HG03196 (cell line): ENCODE results near the gene XXYLT1.

ENCODE experiments used
- ATAC-seq: cut with Tn5 transposase; IDR thresholded peaks from one replicate; pipeline ENCODE4 v1.9.1; 2021; ENCODE audit not compliant: unreplicated experiment

XXYLT1 gene

DNA sequence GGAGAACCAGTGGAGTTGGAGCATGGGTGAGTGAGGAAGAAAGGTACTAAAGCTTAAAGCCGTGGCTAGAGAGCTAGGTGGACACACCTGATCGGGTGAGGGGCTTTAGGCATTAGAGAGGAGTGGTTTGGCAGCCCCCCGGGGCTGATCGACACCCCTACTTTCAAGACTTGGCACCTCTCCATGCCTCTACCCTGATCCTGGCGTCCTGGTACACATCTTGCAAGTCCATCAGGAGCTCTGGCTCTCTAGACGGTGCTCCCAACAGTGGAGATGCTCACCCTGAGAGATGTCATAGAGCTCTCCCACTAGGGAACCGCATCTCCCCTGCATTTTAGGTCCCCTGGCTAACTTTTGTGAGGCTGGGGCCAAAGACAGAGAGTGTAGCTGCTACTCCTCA lies 98.1 kb downstream of the XXYLT1 start:
- ATAC-seq = no peak

- no peak for ATAC-seq
These were observed 98.8 kb downstream of the XXYLT1 start for GRCh38 chr3:195172039-195172684.

DNA sequence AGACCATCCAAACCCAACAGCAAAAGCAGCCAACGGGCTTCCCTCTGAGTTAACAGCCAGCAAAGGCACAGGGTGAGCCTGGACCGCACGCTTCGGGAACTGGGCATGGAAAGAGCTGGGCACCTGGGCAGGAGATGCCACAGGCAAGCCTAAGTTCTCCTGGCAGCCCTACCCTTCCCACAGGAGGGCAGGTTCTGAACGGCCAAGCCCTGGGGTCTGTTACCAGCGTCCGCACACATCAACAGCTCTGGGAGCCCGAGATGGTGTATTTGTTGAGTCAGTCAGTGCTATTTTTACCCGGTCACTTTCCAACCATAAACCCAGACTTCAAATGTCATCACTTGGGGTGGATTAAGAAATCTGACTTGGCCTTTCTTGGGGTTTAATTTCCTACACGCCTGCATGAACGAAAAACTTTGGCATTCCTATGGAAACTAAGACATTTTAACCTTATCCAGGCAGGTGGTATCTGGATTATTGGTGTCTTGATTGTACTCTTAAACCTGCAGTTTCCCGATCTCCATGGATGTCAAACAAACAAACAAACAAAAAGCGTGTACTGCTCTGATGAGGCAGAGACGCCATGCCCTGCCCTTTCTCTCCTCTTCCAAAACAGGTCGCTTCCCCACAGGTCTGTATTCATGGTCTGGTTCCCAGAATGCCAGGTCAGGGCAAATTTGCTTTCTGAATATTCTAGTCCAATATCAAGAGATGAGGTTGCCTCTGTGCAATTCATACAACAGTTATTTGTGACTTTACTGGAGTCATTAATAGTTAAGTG lies 99.7 kb downstream of the XXYLT1 start:
- no peak for ATAC-seq

DNA sequence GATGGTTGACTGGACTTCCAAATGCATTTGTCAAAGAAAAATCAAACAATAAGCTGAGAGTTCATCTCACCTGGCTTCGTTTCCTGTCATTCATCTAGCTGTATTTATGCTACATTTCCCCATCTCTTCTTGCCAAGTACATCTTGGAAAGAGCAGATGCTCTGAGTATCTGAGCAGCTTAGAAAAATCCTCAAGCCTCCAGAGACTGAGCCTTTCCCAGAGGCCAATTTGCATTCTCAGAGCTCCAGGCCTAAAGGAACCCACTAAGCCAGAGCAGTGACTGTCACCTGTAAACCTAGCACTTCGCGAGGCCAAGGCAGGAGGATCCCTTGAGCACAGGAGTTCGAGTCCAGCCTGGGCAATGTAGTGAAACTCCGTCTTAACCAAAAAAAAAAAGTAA lies 100.5 kb downstream of the XXYLT1 start:
- ATAC-seq = no peak

GRCh38 chr3:195169011-195169649 lies 101.8 kb downstream of the XXYLT1 start:
- no peak for ATAC-seq

- ATAC-seq = no peak
These were observed 102.8 kb downstream of the XXYLT1 start for GRCh38 chr3:195168009-195168762.

- ATAC-seq = no peak
These were observed 105.2 kb downstream of the XXYLT1 start for GRCh38 chr3:195165790-195166189.

- ATAC-seq = no peak
These were observed 105.7 kb downstream of the XXYLT1 start for GRCh38 chr3:195165265-195165609.

DNA sequence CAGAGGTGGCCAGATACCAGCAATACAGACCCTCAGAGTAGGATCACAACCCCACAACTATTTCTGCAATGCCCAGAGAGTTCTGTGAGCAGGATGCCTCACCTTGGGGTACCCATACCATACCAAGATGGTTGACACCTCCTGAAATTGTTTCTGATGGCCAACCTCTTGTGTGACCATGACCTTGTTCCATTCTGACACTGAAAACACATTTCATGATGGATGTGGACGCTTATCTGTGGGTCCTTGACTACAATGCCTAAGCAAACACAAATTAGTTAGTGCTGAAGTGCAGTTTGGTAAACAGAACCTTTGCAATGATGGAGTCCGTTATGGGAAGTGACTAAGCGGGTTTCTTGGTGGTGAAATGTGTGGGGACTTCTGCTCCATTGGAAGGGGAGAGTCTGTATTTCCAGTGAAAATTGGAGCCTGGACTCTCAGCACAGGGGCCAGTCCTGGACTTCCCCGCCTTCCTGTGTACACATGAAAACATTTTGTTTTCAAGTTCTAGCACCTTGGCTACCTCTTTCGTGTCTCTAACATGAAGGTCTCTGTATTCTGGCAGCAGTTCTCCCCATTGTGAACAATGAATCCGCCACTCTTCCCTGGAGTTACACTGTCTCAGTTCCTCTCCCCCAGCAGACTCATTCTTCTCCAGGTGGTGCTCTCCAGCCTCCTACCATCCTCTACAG lies 106.2 kb downstream of the XXYLT1 start:
- no peak for ATAC-seq

GRCh38 chr3:195163719-195164572 lies 107.0 kb downstream of the XXYLT1 start:
- no peak for ATAC-seq

- no peak for ATAC-seq
These were observed 108.1 kb downstream of the XXYLT1 start for GRCh38 chr3:195162816-195163215.

DNA sequence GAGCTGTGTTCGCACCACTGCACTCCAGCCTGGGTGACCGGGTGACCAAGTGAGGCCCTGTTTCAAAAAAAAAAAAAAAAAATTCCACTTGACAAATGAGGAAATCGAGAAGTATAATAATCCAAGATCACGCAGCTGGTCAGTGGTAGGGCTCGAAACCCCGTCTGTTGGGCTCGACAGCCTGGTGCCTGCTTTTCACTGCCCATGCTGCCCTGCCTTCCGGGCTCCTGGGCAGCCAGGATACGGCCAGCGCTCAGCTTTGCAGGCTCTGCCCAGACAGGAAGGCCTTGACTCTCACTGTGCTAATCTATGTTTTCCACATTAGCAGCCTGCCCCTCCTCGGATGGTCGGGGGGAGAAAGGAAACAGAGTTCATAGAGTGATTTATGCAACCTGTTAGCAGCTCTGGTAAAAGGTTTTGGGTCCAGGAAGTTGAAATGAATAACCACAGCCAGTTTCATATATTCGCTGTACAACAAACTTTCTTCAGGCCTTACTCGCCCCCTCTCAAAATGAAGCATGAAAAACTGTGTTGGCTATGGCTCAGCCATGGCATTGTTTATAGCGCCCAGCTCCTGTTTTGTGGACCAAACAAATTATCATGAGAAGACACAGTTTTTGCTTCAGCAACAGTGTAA lies 108.8 kb downstream of the XXYLT1 start:
- peak; percentile 55 for ATAC-seq

DNA sequence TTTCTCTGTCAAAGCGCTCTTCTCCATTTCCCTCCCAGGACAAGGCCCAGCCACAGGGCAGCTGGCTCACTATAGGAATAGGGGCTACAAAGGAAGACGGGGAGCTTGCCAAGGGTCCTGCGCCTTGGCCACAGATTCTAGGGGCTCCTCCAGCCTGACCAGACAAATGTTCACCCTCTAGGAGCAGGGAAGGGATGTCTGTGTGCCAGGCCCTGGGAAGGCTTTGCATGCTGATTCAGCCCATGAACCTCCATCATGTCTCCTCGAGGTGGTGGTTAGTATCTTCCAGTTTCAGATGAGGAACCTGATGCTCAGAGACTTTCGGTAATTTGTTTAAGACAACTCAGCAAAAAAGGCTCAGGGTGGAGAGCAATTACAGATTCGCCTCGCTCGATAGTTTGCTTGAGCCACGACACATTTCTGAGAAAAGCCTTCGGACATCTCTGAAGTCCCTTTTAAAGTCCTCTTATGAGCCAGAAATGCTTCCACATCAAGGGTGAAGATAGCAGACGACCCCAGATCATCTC lies 110.0 kb downstream of the XXYLT1 start:
- ATAC-seq = no peak

DNA sequence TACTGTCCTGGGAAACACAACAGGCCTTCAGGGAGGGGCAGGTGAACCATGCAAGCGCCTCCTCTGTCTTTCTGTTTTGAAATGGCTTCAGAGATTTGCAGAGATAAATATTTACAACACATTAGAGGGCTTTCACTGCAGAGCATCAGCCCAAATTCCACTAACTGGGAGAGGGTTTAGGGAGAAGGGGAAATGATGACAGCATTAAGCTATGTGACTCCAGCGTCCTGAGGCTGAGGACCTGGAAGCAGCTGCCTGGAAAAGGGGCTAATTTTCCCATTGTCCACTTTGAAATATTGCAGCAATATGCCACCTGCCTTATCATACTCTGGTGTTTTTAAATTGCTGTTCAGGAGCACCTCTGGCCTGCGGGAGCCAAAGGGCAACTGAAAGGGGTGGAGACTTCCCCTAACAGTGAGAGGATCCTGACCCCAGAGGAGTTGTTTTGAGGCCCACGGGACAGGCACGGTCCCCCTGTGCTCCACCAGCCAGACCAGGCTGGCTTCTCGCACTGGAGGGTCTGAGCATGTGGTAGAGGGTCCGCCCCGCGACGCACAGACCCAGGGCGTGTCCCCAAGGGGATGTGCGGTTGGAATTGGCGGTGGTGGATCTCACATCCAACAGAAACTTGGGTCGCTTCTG lies 110.6 kb downstream of the XXYLT1 start:
- ATAC-seq = no peak

GRCh38 chr3:195159814-195160165 lies 111.2 kb downstream of the XXYLT1 start:
- no peak for ATAC-seq

DNA sequence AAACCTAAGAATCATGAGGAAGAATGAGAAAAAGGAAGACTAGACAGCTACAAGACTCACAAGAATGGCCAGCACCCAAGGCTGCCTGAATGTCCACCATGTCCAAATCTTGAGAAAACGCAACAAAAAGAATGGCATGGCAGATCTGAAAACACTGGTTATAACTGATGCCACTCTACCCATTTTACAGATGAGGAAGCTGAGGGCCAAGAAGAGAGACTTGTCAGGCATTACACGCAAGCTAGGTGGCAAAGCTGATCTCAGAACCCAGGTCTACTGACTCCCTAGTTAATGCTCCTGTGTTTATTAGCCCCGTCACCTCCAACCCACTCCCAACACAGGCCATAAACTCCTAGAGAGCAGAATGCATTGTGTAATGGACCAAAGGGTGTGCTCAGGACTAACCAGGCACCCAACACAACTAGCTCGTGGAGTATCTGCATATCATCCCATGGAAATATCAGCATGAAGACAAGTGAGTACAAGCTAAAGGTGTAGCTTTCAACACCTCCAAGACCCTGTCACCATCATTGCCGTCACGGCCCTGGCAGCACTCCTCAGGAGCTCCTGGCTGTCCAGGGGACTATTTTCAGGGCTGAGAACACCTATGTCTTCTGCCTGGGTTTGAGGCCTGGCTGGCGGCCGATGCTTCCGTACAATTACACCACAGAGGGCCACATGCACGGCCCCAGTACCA lies 111.7 kb downstream of the XXYLT1 start:
- ATAC-seq = no peak

DNA sequence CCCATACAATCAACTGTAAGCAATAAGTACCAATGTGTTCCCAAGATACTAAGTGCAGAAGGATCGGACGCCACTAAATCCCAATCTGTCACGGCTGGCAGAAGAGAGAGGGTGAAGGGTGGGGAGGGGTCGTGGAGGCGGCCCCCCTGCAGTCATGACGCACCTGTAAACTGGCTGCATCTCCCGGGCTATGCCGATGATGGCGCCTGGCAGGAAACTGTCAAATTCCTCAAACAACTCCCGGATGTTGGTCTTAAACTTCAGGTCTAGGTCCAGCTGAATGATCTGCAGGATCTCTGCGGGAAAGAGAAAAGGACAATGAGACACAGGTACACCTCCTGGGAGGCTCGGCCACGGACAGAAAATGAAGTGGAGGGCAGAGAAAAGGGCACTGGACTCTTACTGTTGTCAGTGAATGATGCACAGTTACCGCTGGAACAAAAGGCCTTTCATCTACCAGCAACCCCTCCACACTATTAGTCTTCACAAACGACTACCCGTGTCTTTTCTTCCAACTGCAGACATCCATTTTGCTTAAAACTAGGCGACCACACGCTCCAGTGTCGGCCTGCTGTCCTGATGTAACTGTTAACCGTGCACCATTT lies 114.6 kb downstream of the XXYLT1 start:
- ATAC-seq = no peak
